ENCODE results near the gene HS6ST1.

The HS6ST1 gene

DNA sequence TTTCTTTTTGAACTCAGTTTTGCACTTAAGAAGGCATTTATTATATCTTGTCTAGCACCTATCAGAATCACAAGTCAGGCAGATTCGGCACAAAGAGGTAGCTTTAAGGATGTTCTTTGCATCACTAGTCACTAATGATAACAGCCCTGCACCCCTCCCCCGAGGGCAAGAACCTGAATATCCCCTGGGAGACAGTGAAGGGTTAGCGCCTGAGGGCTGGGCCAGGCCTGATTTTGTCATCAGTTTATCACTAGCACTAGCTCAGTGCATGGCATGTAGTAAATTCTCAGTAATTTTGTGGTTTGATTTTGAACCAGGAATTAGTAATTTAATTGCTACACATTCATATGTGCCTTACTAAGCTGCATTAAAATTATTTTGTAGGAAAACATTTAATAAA is 23.9 kb upstream of the HS6ST1 start:
- DNase-seq (ENCODE audit: low read depth) = no peak
- TF ChIP-seq, protein P1, sequence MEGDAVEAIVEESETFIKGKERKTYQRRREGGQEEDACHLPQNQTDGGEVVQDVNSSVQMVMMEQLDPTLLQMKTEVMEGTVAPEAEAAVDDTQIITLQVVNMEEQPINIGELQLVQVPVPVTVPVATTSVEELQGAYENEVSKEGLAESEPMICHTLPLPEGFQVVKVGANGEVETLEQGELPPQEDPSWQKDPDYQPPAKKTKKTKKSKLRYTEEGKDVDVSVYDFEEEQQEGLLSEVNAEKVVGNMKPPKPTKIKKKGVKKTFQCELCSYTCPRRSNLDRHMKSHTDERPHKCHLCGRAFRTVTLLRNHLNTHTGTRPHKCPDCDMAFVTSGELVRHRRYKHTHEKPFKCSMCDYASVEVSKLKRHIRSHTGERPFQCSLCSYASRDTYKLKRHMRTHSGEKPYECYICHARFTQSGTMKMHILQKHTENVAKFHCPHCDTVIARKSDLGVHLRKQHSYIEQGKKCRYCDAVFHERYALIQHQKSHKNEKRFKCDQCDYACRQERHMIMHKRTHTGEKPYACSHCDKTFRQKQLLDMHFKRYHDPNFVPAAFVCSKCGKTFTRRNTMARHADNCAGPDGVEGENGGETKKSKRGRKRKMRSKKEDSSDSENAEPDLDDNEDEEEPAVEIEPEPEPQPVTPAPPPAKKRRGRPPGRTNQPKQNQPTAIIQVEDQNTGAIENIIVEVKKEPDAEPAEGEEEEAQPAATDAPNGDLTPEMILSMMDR (conservative IDR thresholded peaks at IDR 0.05; ENCODE audit: low read depth, low read length) = no peak
- H3K4me3 ChIP-seq (ENCODE audit: low read depth, low read length) = no peak overlapping the region

DNA sequence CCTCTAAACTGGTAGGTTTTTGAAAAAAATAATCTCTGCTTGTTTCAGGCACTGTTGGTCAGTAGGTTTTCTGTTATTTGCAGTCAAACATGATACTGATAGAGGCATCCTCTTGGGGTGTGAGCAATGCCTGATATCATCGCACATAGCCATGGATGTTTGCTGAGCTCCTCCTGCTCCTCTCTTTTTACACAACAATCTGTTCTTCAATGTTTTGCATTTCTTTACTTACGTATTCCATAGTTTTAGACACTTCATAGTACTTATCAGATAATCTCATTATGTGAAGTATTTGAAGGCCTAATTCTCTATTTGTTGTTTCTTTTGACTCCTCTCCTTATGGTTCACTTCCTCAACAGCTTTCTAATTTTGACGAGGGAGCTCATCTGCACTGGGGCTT is 23.0 kb upstream of the HS6ST1 start:
- DNase-seq (ENCODE audit: low read depth) = no peak
- no peak overlapping the region for H3K4me3 ChIP-seq (ENCODE audit: low read depth, low read length)
- TF ChIP-seq, protein P1 (conservative IDR thresholded peaks at IDR 0.05; ENCODE audit: low read depth, low read length) = no peak

GRCh38 chr2:128332091-128332634 is 13.5 kb upstream of the HS6ST1 start:
- no peak for DNase-seq (ENCODE audit: low read depth)
- TF ChIP-seq, protein P1 (conservative IDR thresholded peaks at IDR 0.05; ENCODE audit: low read depth, low read length) = no peak
- H3K4me3 ChIP-seq (ENCODE audit: low read depth, low read length) = no peak overlapping the region

GRCh38 chr2:128330583-128330982 is 11.9 kb upstream of the HS6ST1 start:
- TF ChIP-seq, protein P1 (conservative IDR thresholded peaks at IDR 0.05; ENCODE audit: low read depth, low read length) = no peak
- DNase-seq (ENCODE audit: low read depth) = no peak
- H3K4me3 ChIP-seq (ENCODE audit: low read depth, low read length) = no peak overlapping the region

DNA sequence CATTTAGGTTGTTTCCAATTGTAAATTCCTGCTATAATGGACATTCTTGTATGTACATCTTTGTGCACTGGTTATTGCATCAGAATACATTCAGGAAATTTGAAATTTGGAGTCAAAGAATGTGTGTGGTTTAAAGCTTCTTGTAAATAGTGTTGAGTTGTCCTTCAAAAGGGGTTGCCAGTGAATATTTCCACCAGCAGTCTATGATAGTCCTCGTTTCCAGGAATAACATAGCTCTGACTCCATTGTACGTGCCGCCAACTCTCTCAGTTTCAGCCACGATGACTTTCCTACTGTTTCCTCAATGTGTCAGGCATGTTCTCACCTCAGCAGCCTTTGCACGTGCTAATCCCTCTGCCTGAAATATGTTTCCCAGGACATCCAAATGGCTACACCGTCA is 10.9 kb upstream of the HS6ST1 start:
- no peak overlapping the region for H3K4me3 ChIP-seq (ENCODE audit: low read depth, low read length)
- peak; percentile 47 for DNase-seq (ENCODE audit: low read depth)
- TF ChIP-seq, protein P1 (conservative IDR thresholded peaks at IDR 0.05; ENCODE audit: low read depth, low read length) = no peak

DNA sequence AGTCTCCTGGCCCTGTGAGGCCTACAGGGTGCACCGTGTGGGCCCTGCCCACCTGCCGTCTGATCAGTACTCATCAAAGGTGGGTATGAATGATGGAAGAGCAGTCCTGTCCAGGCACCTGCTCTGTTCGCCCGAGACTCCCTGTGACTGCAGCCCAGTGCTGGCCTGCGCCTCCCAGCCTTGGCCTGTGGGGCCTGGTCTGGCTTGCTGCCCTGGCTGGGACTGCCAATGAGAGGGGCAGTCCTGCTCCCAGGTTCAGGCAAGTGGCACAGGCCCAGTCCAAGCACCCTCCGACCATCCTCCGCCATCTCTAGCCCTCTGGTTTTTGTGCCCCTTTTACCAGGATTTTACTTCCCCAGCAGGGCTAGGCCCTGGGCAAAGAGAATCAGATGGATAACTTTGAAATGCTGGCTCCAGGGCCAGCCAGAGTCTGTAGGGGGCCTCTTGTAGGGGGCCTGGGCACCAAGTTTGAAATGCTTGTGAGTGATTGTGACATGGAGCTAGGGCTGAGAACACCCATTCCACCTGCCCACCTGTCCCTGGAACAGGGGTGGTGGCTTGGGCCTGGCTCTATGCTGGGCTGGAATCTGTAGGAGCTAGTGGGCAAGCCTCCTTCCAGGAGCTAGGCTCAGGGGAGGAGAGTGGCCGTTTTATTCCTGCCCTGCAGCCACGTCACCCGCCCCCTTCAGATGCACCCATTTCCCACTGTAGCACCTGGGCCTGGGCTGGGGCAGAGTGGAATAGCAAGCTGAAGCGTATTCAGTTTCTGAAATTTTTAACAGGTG is 8.7 kb upstream of the HS6ST1 start:
- no peak for DNase-seq (ENCODE audit: low read depth)
- TF ChIP-seq, protein P1 (conservative IDR thresholded peaks at IDR 0.05; ENCODE audit: low read depth, low read length) = no peak
- H3K4me3 ChIP-seq (ENCODE audit: low read depth, low read length) = no peak overlapping the region

- H3K4me3 ChIP-seq (ENCODE audit: low read depth, low read length) = no peak overlapping the region
- no peak for DNase-seq (ENCODE audit: low read depth)
- TF ChIP-seq, protein P1 (conservative IDR thresholded peaks at IDR 0.05; ENCODE audit: low read depth, low read length) = no peak
These were observed 7.7 kb upstream of the HS6ST1 start for GRCh38 chr2:128326346-128326745.

Measured in choroid plexus epithelial cell (primary cell).